PC-3 (cell line): ENCODE measurements around the gene RPS4Y1. TPM values are rescaled to one million over a fixed set of nuclear protein-coding genes. Genes with fewer than 3 reads are reported as not detected.

Experiments
- ATAC-seq: fragments of 200-7000 bp; cut with Tn5 transposase; 2 replicates; pipeline ENCODE4 v1.9.1; 2020; ENCODE audit warnings: mild to moderate bottlenecking, moderate library complexity
- BruUV-seq: library from RNA; stranded (reverse); fragments of 400-500 nt; replicated peaks from 2 replicates; lab custom pipeline; 2021; lab: Mats Ljungman, UMichigan
- CTCF ChIA-PET: fragments of 300-600 bp; sonication (Branson Sonifier 250); formaldehyde crosslinking; loops from one replicate; lab custom pipeline; 2022; ENCODE audit warnings: antibody characterized with exemption; lab: Charles Lee
- POLR2A ChIA-PET: fragments of 300-600 bp; sonication (Branson Sonifier 250); formaldehyde crosslinking; loops from one replicate; lab custom pipeline; 2022; ENCODE audit warnings: antibody characterized with exemption; ENCODE audit not compliant: unreplicated experiment; lab: Charles Lee
- DNase-seq: peaks from one replicate; pipeline ENCODE4 v3.0.0-alpha.2; 2015
- H2AFZ ChIP-seq: fragments of 300-600 bp; sonication (generic); 2 replicates; pipeline ENCODE4 v1.6.0; 2016; ENCODE audit warnings: antibody characterized with exemption, low read length
- H3F3A ChIP-seq: fragments of 300-600 bp; sonication (generic); one replicate; pipeline ENCODE4 v1.6.0; 2017; ENCODE audit warnings: antibody characterized with exemption, low read length, control low read depth, mild to moderate bottlenecking; ENCODE audit not compliant: unreplicated experiment
- H3K27ac ChIP-seq: fragments of 300-600 bp; sonication (generic); 2 replicates; pipeline ENCODE4 v1.5.1; 2016; ENCODE audit warnings: mild to moderate bottlenecking, low read length
- H3K27me3 ChIP-seq: fragments of 300-600 bp; sonication (generic); 2 replicates; pipeline ENCODE4 v1.6.1; 2016; ENCODE audit warnings: low read length, mixed read lengths
- H3K36me3 ChIP-seq: fragments of 300-600 bp; sonication (generic); 2 replicates; pipeline ENCODE4 v1.6.1; 2016; ENCODE audit warnings: low read depth, mixed run types, low read length, mixed read lengths
- H3K4me1 ChIP-seq: fragments of 300-600 bp; sonication (generic); 2 replicates; pipeline ENCODE4 v1.5.1; 2016; ENCODE audit warnings: low read length; ENCODE audit not compliant: insufficient read depth
- H3K4me2 ChIP-seq: fragments of 300-600 bp; sonication (generic); 2 replicates; pipeline ENCODE4 v1.6.0; 2016; ENCODE audit warnings: low read length
- H3K4me3 ChIP-seq: fragments of 300-600 bp; sonication (generic); 2 replicates; pipeline ENCODE4 v1.5.1; 2016; ENCODE audit warnings: mild to moderate bottlenecking, low read length, mixed read lengths
- H3K79me2 ChIP-seq: fragments of 300-600 bp; sonication (generic); 2 replicates; pipeline ENCODE4 v1.6.1; 2017; ENCODE audit warnings: low read length, mixed read lengths
- H3K9ac ChIP-seq: fragments of 300-600 bp; sonication (generic); 2 replicates; pipeline ENCODE4 v1.6.0; 2016; ENCODE audit warnings: mild to moderate bottlenecking, low read length
- H3K9me2 ChIP-seq: fragments of 300-600 bp; sonication (generic); replicated peaks from 2 replicates; pipeline ENCODE4 v1.6.1; 2016; ENCODE audit warnings: mixed run types, low read length, mixed read lengths
- H3K9me3 ChIP-seq: fragments of 300-600 bp; sonication (generic); 2 replicates; pipeline ENCODE4 v1.6.1; 2016; ENCODE audit warnings: low read length, mixed read lengths
- H4K20me1 ChIP-seq: fragments of 300-600 bp; sonication (generic); 2 replicates; pipeline ENCODE4 v1.6.1; 2016; ENCODE audit warnings: low read length, mixed read lengths
- EZH2 ChIP-seq: fragments of 300-600 bp; sonication (generic); IDR thresholded peaks from one replicate; pipeline ENCODE4 v1.6.1; 2017; ENCODE audit warnings: antibody characterized with exemption, mild to moderate bottlenecking, low read length; ENCODE audit not compliant: unreplicated experiment
- EZH2phosphoT487 ChIP-seq: fragments of 300-600 bp; sonication (generic); IDR thresholded peaks from 2 replicates; pipeline ENCODE4 v1.6.1; 2018; ENCODE audit warnings: mild to moderate bottlenecking, antibody characterized with exemption, low read length, borderline replicate concordance
- intact Hi-C: fragments of 100-400 bp; cut with micrococcal nuclease; formaldehyde crosslinking; loops from 2 replicates; pipeline ENCODE4 v1.9.0; 2023
- total RNA-seq: library from RNA; depleted of rRNA; stranded (reverse); fragments of >200 nt; gene quantifications from 2 replicates; pipeline ENCODE4 v1.2.3, GENCODE V29; 2014
- TF ChIP-seq, protein P1 (sequence below): fragments of 300-600 bp; sonication (generic); conservative IDR thresholded peaks from 2 replicates; pipeline ENCODE4 v1.5.1; 2017; ENCODE audit warnings: antibody characterized with exemption, low read depth, mild to moderate bottlenecking, low read length

The RPS4Y1 gene
- total RNA-seq, 1 experiment from 2014 or later = not detected

DNA sequence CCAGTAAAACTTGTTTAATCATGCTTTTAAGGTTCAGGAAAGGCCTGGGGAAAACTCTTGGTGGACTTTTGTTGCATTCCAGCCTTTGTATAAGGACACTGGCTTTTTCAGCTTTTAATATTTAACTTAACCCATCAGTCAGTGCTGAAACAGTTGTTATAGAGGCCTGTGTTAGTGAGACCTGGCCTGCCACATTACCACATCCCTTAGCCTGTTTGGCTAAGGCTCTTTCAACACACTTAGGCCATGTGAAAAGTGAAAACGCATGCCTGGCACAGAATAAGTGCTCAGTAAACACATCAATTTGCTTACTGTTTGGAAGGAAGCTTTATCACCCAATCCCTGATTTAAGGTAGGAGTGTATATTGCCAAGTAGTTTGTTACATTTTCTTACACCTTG, 3.5 kb upstream of the RPS4Y1 start:
- Histone ChIP-seq H3K36me3 (no peaks in the 10 kb centered on the region), H3K9me3 (no peaks in the 10 kb centered on the region), H3K27me3 (no peaks in the 10 kb centered on the region), H3K79me2 (no peaks in the 10 kb centered on the region), H3F3A (no peaks in the 10 kb centered on the region), H3K9ac (no peak overlapping the region), H3K4me1 (no peaks in the 10 kb centered on the region), H2AFZ (no peak overlapping the region), H3K9me2 (no peaks in the 10 kb centered on the region), H3K4me2 (no peak overlapping the region), H3K4me3 (no peak overlapping the region), H4K20me1 (no peaks in the 10 kb centered on the region), H3K27ac (no peak overlapping the region)
- ATAC-seq = no peak
- ChIA-PET POLR2A (no interaction called here), CTCF (no interaction called here)
- no TSS peak for BruUV-seq
- intact Hi-C loops = no loop called here
- no peak for DNase-seq
- TF ChIP-seq EZH2phosphoT487 (no peak), EZH2 (no peak)
- TF ChIP-seq, protein P1, sequence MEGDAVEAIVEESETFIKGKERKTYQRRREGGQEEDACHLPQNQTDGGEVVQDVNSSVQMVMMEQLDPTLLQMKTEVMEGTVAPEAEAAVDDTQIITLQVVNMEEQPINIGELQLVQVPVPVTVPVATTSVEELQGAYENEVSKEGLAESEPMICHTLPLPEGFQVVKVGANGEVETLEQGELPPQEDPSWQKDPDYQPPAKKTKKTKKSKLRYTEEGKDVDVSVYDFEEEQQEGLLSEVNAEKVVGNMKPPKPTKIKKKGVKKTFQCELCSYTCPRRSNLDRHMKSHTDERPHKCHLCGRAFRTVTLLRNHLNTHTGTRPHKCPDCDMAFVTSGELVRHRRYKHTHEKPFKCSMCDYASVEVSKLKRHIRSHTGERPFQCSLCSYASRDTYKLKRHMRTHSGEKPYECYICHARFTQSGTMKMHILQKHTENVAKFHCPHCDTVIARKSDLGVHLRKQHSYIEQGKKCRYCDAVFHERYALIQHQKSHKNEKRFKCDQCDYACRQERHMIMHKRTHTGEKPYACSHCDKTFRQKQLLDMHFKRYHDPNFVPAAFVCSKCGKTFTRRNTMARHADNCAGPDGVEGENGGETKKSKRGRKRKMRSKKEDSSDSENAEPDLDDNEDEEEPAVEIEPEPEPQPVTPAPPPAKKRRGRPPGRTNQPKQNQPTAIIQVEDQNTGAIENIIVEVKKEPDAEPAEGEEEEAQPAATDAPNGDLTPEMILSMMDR = no peak

DNA sequence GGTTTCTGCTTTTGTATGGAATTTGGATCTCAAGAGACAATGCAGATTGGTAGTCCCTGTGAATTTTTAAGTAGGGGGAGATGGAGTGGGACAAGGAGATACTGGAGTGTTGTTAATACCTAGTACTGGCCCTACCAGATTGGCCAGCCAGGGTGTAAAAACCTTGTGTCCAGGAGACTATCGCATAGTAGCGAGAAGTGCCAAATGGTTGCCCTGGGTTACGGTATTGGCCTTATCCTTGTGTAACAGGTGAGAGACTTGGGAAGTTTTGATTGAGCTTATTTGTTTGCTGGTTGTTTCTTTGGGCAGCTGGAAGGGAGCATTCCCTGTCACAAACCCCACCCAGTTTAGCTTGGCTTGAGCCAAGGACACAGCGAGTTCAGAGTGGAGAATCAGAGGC, 5.4 kb downstream of the RPS4Y1 start:
- H3K27me3 ChIP-seq = no peaks in the 10 kb centered on the region
- no peak for ATAC-seq
- no peak for TF ChIP-seq EZH2
- TF ChIP-seq, protein P1 = no peak
- TF ChIP-seq EZH2phosphoT487 = no peak
- no TSS peak for BruUV-seq
- H3K79me2 ChIP-seq = no peaks in the 10 kb centered on the region
- H3K9me2 ChIP-seq = no peaks in the 10 kb centered on the region
- no peak overlapping the region for H3K4me2 ChIP-seq
- H3K4me3 ChIP-seq = no peak overlapping the region
- H3K4me1 ChIP-seq = no peaks in the 10 kb centered on the region
- ChIA-PET CTCF (no interaction called here), POLR2A (no interaction called here)
- H3K9ac ChIP-seq = no peak overlapping the region
- H3K9me3 ChIP-seq = no peaks in the 10 kb centered on the region
- H3F3A ChIP-seq = no peaks in the 10 kb centered on the region
- H4K20me1 ChIP-seq = no peaks in the 10 kb centered on the region
- intact Hi-C loops = no loop called here
- no peak for DNase-seq
- H3K27ac ChIP-seq = no peak overlapping the region
- H3K36me3 ChIP-seq = no peaks in the 10 kb centered on the region
- no peak overlapping the region for H2AFZ ChIP-seq

DNA sequence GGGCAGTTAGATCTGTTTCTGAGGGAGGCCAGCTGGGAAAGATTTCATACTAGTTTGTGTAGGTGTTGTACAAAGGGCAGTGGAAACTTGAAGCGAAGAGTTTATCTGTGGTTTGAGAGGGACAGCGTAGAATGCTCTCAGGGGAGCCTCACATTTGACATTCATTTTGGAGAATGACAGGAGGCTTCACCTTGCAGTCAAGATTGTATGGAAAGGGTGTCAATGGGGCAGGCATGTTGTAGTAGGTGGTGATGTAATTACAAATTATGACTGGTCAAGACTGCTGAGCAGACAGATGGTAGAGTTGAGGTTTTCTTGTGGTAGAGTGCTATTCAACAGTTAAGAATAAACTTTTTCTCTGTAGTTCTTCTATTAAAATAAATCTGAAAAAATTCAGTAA, 7.0 kb downstream of the RPS4Y1 start:
- no peaks in the 10 kb centered on the region for H3K4me1 ChIP-seq
- H3K9me2 ChIP-seq = no peaks in the 10 kb centered on the region
- H3K4me3 ChIP-seq = no peak overlapping the region
- no TSS peak for BruUV-seq
- no peak overlapping the region for H2AFZ ChIP-seq
- H3K9me3 ChIP-seq = no peaks in the 10 kb centered on the region
- H3F3A ChIP-seq = no peaks in the 10 kb centered on the region
- no peak overlapping the region for H3K27ac ChIP-seq
- no peaks in the 10 kb centered on the region for H3K79me2 ChIP-seq
- no peaks in the 10 kb centered on the region for H4K20me1 ChIP-seq
- POLR2A ChIA-PET = no interaction called here
- TF ChIP-seq, protein P1 = no peak
- no peak for TF ChIP-seq EZH2
- no peak for TF ChIP-seq EZH2phosphoT487
- DNase-seq (no peak), ATAC-seq (no peak)
- CTCF ChIA-PET = no interaction called here
- H3K9ac ChIP-seq = no peak overlapping the region
- intact Hi-C loops = no loop called here
- H3K36me3 ChIP-seq = no peaks in the 10 kb centered on the region
- no peak overlapping the region for H3K4me2 ChIP-seq
- no peaks in the 10 kb centered on the region for H3K27me3 ChIP-seq
